GM18951 (cell line): Measurements from ENCODE around the gene TMEM164.

ENCODE experiments used
- POLR2A ChIP-seq: IDR thresholded peaks from 4 replicates; pipeline ENCODE4 v1.6.1; 2011; ENCODE audit warnings: mild to moderate bottlenecking; ENCODE audit not compliant: insufficient read length, insufficient read depth; ENCODE audit errors: extremely low read depth
- in situ Hi-C: fragments of 300-500 bp; cut with MboI; formaldehyde crosslinking; loops from one replicate; pipeline ENCODE4 v1.12.0; 2022; ENCODE audit warnings: low sequenced_read_pairs, mixed read lengths, inconsistent platforms; ENCODE audit not compliant: unreplicated experiment

The TMEM164 gene

DNA sequence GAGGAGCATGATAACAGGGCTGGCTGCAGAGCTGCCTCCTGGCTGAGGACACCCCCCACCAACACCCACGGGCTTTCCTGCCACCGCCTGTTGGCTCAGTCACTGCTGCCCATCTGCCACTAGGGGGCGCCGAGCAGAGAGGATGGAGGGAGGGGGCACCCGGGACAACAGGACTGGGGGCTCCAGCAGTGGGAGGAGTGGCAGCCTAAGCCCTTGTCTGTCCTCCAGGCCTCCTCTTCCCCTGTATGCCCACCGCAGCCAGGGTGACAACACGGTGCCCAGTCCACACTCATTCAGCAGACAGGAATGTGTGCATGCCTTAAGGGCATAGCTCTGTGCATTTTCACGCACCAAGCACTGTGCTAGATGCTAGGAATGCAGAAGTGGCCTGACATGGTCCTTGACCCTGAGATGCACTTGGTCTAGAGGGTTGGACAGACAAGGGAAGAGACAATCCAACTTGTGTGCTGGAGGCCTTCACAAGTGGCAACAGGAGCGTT, 165.1 kb downstream of the TMEM164 start:
- TF ChIP-seq POLR2A = no peak
- in situ Hi-C loops = loop anchor here (25.0 kb wide), 1 partner anchor 669 kb away; no protein-coding TSS in a partner anchor

DNA sequence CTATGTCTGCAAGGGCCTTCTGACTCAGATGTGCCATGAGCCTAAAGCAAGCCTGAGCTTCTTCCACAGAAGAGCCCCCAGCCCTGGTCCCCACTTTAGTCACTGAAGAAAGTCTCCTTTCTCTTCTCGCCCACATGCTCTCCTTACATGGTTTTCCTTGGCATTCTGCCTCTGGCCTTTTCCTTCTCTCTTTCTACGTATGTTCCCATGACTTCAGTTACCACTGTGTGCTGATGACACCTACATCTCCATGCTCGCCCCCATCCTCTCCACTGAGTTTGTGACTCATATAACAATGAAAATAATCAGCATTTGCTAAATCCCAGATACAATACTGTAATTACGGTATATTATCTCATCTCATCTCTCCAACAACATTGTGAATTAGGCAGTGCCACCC, 165.7 kb downstream of the TMEM164 start:
- no peak for TF ChIP-seq POLR2A
- in situ Hi-C loops = loop anchor here (25.0 kb wide), 1 partner anchor 669 kb away; no protein-coding TSS in a partner anchor

- TF ChIP-seq POLR2A = no peak
- in situ Hi-C loops = loop anchor here (25.0 kb wide), 1 partner anchor 667 kb away; no protein-coding TSS in a partner anchor
Observed at GRCh38 chrX:110170029-110170428, 167.1 kb downstream of the TMEM164 start.

DNA sequence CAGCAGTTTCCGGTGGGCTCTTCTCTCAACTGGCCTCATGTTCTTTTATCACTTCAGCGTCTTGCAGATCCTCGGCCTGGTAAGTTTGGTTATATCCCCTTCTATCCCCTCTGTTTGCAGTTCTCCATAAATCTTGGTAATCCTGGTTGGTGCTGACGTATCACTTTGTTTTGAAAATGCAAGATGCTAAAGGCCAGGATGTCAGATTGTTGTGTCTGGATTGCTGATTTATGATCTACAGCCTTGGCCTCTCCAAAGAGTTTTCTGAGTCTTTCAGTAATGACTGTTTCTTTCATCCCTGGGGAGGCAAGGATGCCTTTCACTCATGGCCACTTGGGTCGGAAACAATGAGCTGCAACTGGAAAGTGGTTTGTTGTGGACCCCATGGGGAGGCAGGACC, 168.5 kb downstream of the TMEM164 start:
- in situ Hi-C loops = loop anchor here (25.0 kb wide), 1 partner anchor 666 kb away; no protein-coding TSS in a partner anchor

GRCh38 chrX:110172215-110172614, 169.3 kb downstream of the TMEM164 start:
- in situ Hi-C loops = loop anchor here (25.0 kb wide), 1 partner anchor 665 kb away; no protein-coding TSS in a partner anchor

More for the DNA sequence above, 168.5 kb downstream of the TMEM164 start:
- TF ChIP-seq POLR2A = no peak

GRCh38 chrX:110173192-110174175, 170.6 kb downstream of the TMEM164 start:
- in situ Hi-C loops = loop anchor here (25.0 kb wide), 1 partner anchor 664 kb away; no protein-coding TSS in a partner anchor
- no peak for TF ChIP-seq POLR2A

More at GRCh38 chrX:110172215-110172614, 169.3 kb downstream of the TMEM164 start:
- TF ChIP-seq POLR2A = no peak

GRCh38 chrX:110175146-110175545, 172.2 kb downstream of the TMEM164 start:
- in situ Hi-C loops = no loop called here
- no peak for TF ChIP-seq POLR2A

GRCh38 chrX:110175696-110176095, 172.8 kb downstream of the TMEM164 start:
- no peak for TF ChIP-seq POLR2A
- in situ Hi-C loops = no loop called here

DNA sequence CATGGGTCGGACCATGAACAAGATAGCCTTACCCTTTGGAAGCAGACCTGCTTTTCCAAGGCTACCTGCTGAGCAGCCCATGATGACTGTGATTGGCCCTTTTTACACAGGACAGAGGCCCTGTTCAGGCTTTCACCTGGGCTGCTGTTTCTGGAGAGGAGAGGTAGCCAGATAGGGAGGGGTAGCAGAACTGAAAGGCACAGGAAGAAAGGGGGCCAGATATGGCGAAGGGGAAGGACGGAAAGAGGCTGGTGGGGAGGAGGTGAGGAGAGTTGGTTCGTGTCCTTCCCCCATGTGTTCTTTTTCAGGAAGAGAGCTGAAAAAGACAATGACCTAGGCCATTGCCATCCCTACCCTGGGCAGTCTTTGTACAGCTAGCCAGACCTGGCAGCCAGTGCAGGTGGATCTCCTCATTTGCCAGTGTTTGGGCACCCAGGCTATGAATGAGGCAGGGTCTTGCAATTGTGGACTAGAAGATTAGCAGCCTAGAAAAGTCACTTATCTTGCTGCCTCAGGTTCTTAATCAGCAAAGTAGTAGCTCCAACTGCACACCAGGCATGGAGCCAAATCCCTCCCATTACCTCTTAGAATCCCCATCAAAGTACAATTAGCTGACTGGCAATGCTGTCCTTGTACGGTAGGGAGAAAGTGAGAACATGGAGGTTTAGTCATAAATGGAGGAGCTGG, 175.4 kb downstream of the TMEM164 start:
- in situ Hi-C loops = no loop called here

DNA sequence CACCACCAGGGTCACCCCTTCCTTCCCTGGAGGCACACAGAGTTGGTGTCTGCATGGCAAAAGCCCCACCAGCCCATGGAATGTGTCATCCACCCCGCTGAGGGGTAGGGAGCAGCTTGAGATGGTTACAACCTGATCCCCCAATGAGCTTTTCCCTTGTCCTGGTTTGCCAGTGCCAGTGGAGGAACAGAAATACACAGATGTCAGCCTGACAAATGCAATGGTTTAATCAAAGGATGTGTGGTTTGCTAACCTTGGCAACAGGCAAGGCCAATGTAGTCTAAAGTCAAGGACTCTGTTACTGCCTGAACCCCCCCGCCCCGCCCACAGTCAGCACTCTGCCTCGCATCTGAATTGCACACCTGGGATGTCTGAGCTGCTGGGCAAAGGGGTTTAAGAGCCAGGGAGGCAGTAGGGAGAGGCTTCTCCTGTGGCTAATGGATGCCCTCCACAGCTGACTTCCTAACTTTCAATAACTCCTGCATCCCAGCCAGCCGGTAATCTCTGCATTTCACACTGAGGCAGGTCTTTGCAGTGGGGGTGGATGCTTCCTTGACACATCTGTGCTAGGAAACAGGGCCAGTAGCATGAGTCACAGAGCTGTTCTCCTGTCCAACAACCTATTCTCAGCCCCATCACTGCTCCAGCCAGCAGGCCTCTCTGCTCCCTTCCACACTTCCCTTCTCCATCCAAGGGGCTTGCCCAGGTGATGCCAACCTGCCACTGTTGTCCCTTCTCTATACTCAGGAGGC, 177.4 kb downstream of the TMEM164 start:
- in situ Hi-C loops = no loop called here
- TF ChIP-seq POLR2A = no peak

More for the DNA sequence above, 175.4 kb downstream of the TMEM164 start:
- no peak for TF ChIP-seq POLR2A

GRCh38 chrX:110180928-110181310, 178.0 kb downstream of the TMEM164 start:
- TF ChIP-seq POLR2A = no peak
- in situ Hi-C loops = no loop called here

DNA sequence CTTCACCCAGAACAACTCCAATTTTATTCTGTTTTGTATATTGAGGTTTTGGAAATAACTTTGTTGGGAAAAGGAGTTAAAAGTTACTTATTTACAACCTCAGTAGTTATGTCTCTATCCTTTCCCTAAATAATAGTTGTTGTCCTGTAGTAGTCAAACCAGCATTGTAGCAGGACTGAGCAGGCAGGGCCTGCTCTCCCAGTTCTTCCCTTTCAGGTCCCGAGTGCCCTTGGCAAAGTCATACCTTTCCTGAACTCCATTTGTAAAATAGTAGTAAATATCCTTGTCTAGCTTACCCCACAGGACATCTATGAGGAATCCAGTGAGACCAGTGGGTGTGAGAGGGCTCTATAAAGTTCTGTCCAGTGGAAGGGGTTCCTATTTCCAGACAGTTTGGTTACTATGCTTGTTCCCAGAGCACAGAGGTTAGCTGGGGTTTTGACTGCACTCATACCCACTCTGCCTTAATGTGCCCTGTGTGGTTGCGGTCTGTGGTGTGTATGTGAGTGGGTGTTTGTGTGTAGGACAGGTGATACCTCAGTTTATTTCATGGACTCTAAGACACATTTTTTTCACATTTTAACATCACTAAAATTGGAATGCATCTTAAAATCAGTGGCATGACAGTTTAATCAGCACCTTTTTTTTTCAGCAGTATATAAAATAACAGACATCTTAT, 178.7 kb downstream of the TMEM164 start:
- TF ChIP-seq POLR2A = no peak
- in situ Hi-C loops = no loop called here
